HG02759 (cell line): ENCODE results near the gene DLGAP5.

Experiments used
- ATAC-seq: cut with Tn5 transposase; IDR thresholded peaks from one replicate; pipeline ENCODE4 v1.9.1; 2021; ENCODE audit warnings: mild to moderate bottlenecking, moderate library complexity; ENCODE audit not compliant: unreplicated experiment

The DLGAP5 gene

GRCh38 chr14:55188686-55189295 lies 2.6 kb downstream of the DLGAP5 start:
- ATAC-seq: no peak

GRCh38 chr14:55180434-55180833 lies 11.0 kb downstream of the DLGAP5 start:
- peak; percentile 95 for ATAC-seq

GRCh38 chr14:55180006-55180405 lies 11.4 kb downstream of the DLGAP5 start:
- ATAC-seq: no peak

GRCh38 chr14:55170526-55170925 lies 20.9 kb downstream of the DLGAP5 start:
- no peak for ATAC-seq

- ATAC-seq: no peak
Measured at GRCh38 chr14:55160989-55161388, 30.4 kb downstream of the DLGAP5 start.

GRCh38 chr14:55158412-55158811 lies 33.0 kb downstream of the DLGAP5 start:
- no peak for ATAC-seq

GRCh38 chr14:55157080-55157479 lies 34.3 kb downstream of the DLGAP5 start:
- no peak for ATAC-seq

GRCh38 chr14:55153951-55154350 lies 37.4 kb downstream of the DLGAP5 start:
- ATAC-seq: no peak

- ATAC-seq: no peak
Measured at GRCh38 chr14:55152052-55152753, 39.2 kb downstream of the DLGAP5 start.

GRCh38 chr14:55151601-55152000 lies 39.8 kb downstream of the DLGAP5 start:
- no peak for ATAC-seq

- no peak for ATAC-seq
Measured at GRCh38 chr14:55146425-55146824, 45.0 kb downstream of the DLGAP5 start.

- no peak for ATAC-seq
Measured at GRCh38 chr14:55142466-55142865, 48.9 kb downstream of the DLGAP5 start.

- ATAC-seq: no peak
Measured at GRCh38 chr14:55141825-55142224, 49.6 kb downstream of the DLGAP5 start.

GRCh38 chr14:55139696-55140509 lies 51.5 kb downstream of the DLGAP5 start:
- ATAC-seq: no peak

- ATAC-seq: no peak
Measured at GRCh38 chr14:55139141-55139540, 52.2 kb downstream of the DLGAP5 start.

GRCh38 chr14:55138091-55138490 lies 53.3 kb downstream of the DLGAP5 start:
- no peak for ATAC-seq

- ATAC-seq: no peak
Measured at GRCh38 chr14:55136885-55137786, 54.2 kb downstream of the DLGAP5 start.

GRCh38 chr14:55136241-55136640 lies 55.1 kb downstream of the DLGAP5 start:
- no peak for ATAC-seq

GRCh38 chr14:55133416-55133815 lies 58.0 kb downstream of the DLGAP5 start:
- no peak for ATAC-seq

- ATAC-seq: no peak
Measured at GRCh38 chr14:55131370-55132137, 59.8 kb downstream of the DLGAP5 start.
